GM23338 (cell line): ENCODE data around the gene CORO7. TPM values are rescaled to one million over a fixed set of nuclear protein-coding genes. Genes with fewer than 3 reads are reported as not detected.

Experiments used
- ATAC-seq: fragments of 200-7000 bp; cut with Tn5 transposase; 3 replicates; pipeline ENCODE4 v1.9.1; 2020
- DNase-seq: peaks from one replicate; pipeline ENCODE4 v3.0.0-alpha.2; 2015; ENCODE audit warnings: low spot score
- H2AFZ ChIP-seq: fragments of 200-600 bp; sonication (generic); 2 replicates; pipeline ENCODE4 v1.8.0; 2016; ENCODE audit warnings: antibody characterized with exemption, mild to moderate bottlenecking, moderate library complexity
- H3F3A ChIP-seq: fragments of 200-600 bp; sonication (generic); replicated peaks from 2 replicates; pipeline ENCODE4 v1.8.0; 2017; ENCODE audit warnings: antibody characterized with exemption, mixed run types, low read depth
- H3K27ac ChIP-seq: fragments of 200-600 bp; sonication (generic); 2 replicates; pipeline ENCODE4 v1.6.1; 2016; ENCODE audit warnings: low read depth
- H3K27me3 ChIP-seq: fragments of 200-600 bp; sonication (generic); 2 replicates; pipeline ENCODE4 v1.8.0; 2016; ENCODE audit warnings: mild to moderate bottlenecking, mixed run types, moderate library complexity; ENCODE audit not compliant: insufficient read depth
- H3K36me3 ChIP-seq: fragments of 200-600 bp; sonication (generic); 2 replicates; pipeline ENCODE4 v1.8.0; 2016; ENCODE audit warnings: mild to moderate bottlenecking; ENCODE audit not compliant: insufficient read depth
- H3K4me1 ChIP-seq: fragments of 200-600 bp; sonication (generic); 2 replicates; pipeline ENCODE4 v1.8.0; 2016; ENCODE audit warnings: mild to moderate bottlenecking, moderate library complexity; ENCODE audit not compliant: insufficient read depth
- H3K4me2 ChIP-seq: fragments of 200-600 bp; sonication (generic); 2 replicates; pipeline ENCODE4 v1.7.1; 2017; ENCODE audit warnings: mixed run types
- H3K4me3 ChIP-seq: fragments of 200-600 bp; sonication (generic); 2 replicates; pipeline ENCODE4 v1.6.1; 2016; ENCODE audit warnings: mixed run types
- H3K79me2 ChIP-seq: fragments of 200-600 bp; sonication (generic); replicated peaks from 2 replicates; pipeline ENCODE4 v1.8.0; 2017; ENCODE audit warnings: mild to moderate bottlenecking; ENCODE audit not compliant: insufficient read depth
- H3K9me2 ChIP-seq: fragments of 200-600 bp; sonication (generic); 2 replicates; pipeline ENCODE4 v1.8.0; 2017; ENCODE audit not compliant: insufficient read depth
- H4K20me1 ChIP-seq: fragments of 200-600 bp; sonication (generic); replicated peaks from 2 replicates; pipeline ENCODE4 v1.8.0; 2017; ENCODE audit warnings: mild to moderate bottlenecking; ENCODE audit not compliant: insufficient read depth
- H3K27ac Mint-ChIP-seq: 2 replicates; pipeline ENCODE4 v1.8.0; 2020; ENCODE audit warnings: inconsistent platforms, mild to moderate bottlenecking, moderate library complexity, mixed read lengths
- H3K27me3 Mint-ChIP-seq: 3 replicates; pipeline ENCODE4 v1.8.0; 2022; ENCODE audit warnings: low read depth, mild to moderate bottlenecking, moderate library complexity, mixed read lengths, inconsistent platforms; ENCODE audit not compliant: insufficient read depth, poor library complexity
- H3K36me3 Mint-ChIP-seq: 3 replicates; pipeline ENCODE4 v1.8.0; 2021; ENCODE audit warnings: low read depth, mild to moderate bottlenecking, inconsistent platforms, moderate library complexity, mixed read lengths
- H3K4me1 Mint-ChIP-seq: 3 replicates; pipeline ENCODE4 v1.8.0; 2020; ENCODE audit warnings: mild to moderate bottlenecking, inconsistent platforms, mixed read lengths
- H3K4me3 Mint-ChIP-seq: 3 replicates; pipeline ENCODE4 v1.8.0; 2021; ENCODE audit warnings: moderate library complexity, mild to moderate bottlenecking, inconsistent platforms, mixed read lengths
- H3K9me3 Mint-ChIP-seq: 3 replicates; pipeline ENCODE4 v1.8.0; 2020; ENCODE audit warnings: moderate library complexity, mild to moderate bottlenecking, inconsistent platforms, mixed read lengths
- CTCF ChIP-seq, 2 experiments: fragments of 200-600 bp in 1 of 2; sonication (generic) in 1 of 2; conservative IDR thresholded peaks; 2 replicates each; pipeline versions ENCODE4 v1.5.1 to v1.6.1; 2016 to 2017; ENCODE audit warnings: antibody characterized with exemption in 2 of 2, low read depth in 2 of 2, mild to moderate bottlenecking in 2 of 2, moderate library complexity in 1 of 2
- ETS1 ChIP-seq: IDR thresholded peaks from 2 replicates; pipeline ENCODE4 v1.6.1; 2016; ENCODE audit warnings: antibody characterized with exemption
- EZH2phosphoT487 ChIP-seq: fragments of 200-600 bp; sonication (generic); IDR thresholded peaks from one replicate; pipeline ENCODE4 v1.8.1; 2018; ENCODE audit warnings: antibody characterized with exemption; ENCODE audit not compliant: unreplicated experiment
- JUNB ChIP-seq: IDR thresholded peaks from one replicate; pipeline ENCODE4 v1.6.1; 2016; ENCODE audit warnings: antibody characterized with exemption; ENCODE audit not compliant: unreplicated experiment
- POLR2AphosphoS5 ChIP-seq: IDR thresholded peaks from 2 replicates; pipeline ENCODE4 v1.6.1; 2016; ENCODE audit warnings: antibody characterized with exemption, low read depth
- REST ChIP-seq: IDR thresholded peaks from one replicate; pipeline ENCODE4 v1.6.1; 2018; ENCODE audit warnings: antibody characterized with exemption; ENCODE audit not compliant: unreplicated experiment
- STAT1 ChIP-seq: IDR thresholded peaks from one replicate; pipeline ENCODE4 v1.6.1; 2016; ENCODE audit warnings: antibody characterized with exemption; ENCODE audit not compliant: unreplicated experiment
- ZNF114 ChIP-seq: fragments of 250-450 bp; sonication (Bioruptor Pico); IDR thresholded peaks from 2 replicates; pipeline ENCODE4 v1.5.0; 2020; ENCODE audit warnings: mild to moderate bottlenecking, moderate library complexity
- ZNF331 ChIP-seq: fragments of 250-450 bp; sonication (Bioruptor Pico); IDR thresholded peaks from 2 replicates; pipeline ENCODE4 v1.5.0; 2020; ENCODE audit warnings: low read depth, mild to moderate bottlenecking, moderate library complexity
- ZNF462 ChIP-seq: fragments of 250-450 bp; sonication (Bioruptor Pico); IDR thresholded peaks from 2 replicates; pipeline ENCODE4 v1.5.0; 2020; ENCODE audit warnings: mild to moderate bottlenecking, moderate library complexity
- polyA plus RNA-seq: library from polyadenylated mRNA; unstranded; fragments of >200 nt; fragmentation: Nextera tagmentation; extraction: Ambion mirVana; gene quantifications from 2 replicates; pipeline ENCODE4 v1.2.1, GENCODE V29; 2016
- total RNA-seq: library from RNA; depleted of rRNA; stranded (reverse); fragments of >200 nt; shearing (Covaris generic); gene quantifications from 2 replicates; pipeline ENCODE4 v1.2.3, GENCODE V29; 2014

CORO7 gene
- total and polyA plus RNA-seq, 2 experiments from 2014 or later: 14.2 to 46.4 TPM

- no peak for ATAC-seq
- Histone ChIP-seq H3K4me1 (no peaks in the 10 kb centered on the region), H3K9me2 (no peaks in the 10 kb centered on the region), H3F3A (peaks cover 9% of the 10 kb centered on the region; the same call in 1 of the 2 replicates), H3K4me3 (no peak overlapping the region), H3K27me3 (no peaks in the 10 kb centered on the region), H3K79me2 (no peaks in the 10 kb centered on the region), H3K4me2 (no peak overlapping the region), H4K20me1 (peaks cover 10% of the 10 kb centered on the region), H3K27ac (no peak overlapping the region), H2AFZ (no peak overlapping the region), H3K36me3 (peaks cover 20% of the 10 kb centered on the region)
- H3K27me3 Mint-ChIP-seq: peaks cover 9% of the 10 kb centered on the region
- peaks cover 4% of the 10 kb centered on the region; the same call in 1 of the 3 replicates for H3K4me1 Mint-ChIP-seq
- DNase-seq: no peak
- H3K4me3 Mint-ChIP-seq: no peak overlapping the region
- H3K9me3 Mint-ChIP-seq: no peaks in the 10 kb centered on the region
- peak overlapping the region; percentile 22; the same call in 1 of the 2 replicates for H3K27ac Mint-ChIP-seq
- H3K36me3 Mint-ChIP-seq: peaks cover 71% of the 10 kb centered on the region
- TF ChIP-seq STAT1: no peak
These were observed 34.0 kb upstream of the CORO7 start for GRCh38 chr16:4450430-4450829.

- Histone ChIP-seq H3K79me2 (no peaks in the 10 kb centered on the region), H3K27me3 (no peaks in the 10 kb centered on the region), H2AFZ (no peak overlapping the region), H3K4me3 (no peak overlapping the region), H3K4me1 (no peaks in the 10 kb centered on the region), H4K20me1 (0 out of 2 replicates have a peak, but pooled peaks cover 3% of the 10 kb centered on the region), H3K9me2 (no peaks in the 10 kb centered on the region), H3K36me3 (peaks cover 47% of the 10 kb centered on the region), H3K27ac (no peak overlapping the region), H3F3A (0 out of 2 replicates have a peak, but pooled peaks cover 2% of the 10 kb centered on the region), H3K4me2 (no peak overlapping the region)
- H3K4me1 Mint-ChIP-seq: no peaks in the 10 kb centered on the region
- peaks cover 10% of the 10 kb centered on the region for H3K27me3 Mint-ChIP-seq
- peaks cover 86% of the 10 kb centered on the region for H3K36me3 Mint-ChIP-seq
- DNase-seq (no peak), ATAC-seq (no peak)
- H3K27ac Mint-ChIP-seq: no peak overlapping the region
- H3K9me3 Mint-ChIP-seq: no peaks in the 10 kb centered on the region
- H3K4me3 Mint-ChIP-seq: no peak overlapping the region
- TF ChIP-seq ZNF331 (CRISPR knock-in tag) (no peak), REST (no peak), ETS1 (no peak), POLR2AphosphoS5 (no peak), STAT1 (no peak), ZNF114 (CRISPR knock-in tag) (no peak), CTCF (conservative IDR thresholded peaks at IDR 0.05; ENCODE audit: low read depth in 2 of 2) (no peak), ZNF462 (CRISPR knock-in tag) (no peak), EZH2phosphoT487 (no peak), JUNB (no peak)
These were observed 27.6 kb upstream of the CORO7 start for GRCh38 chr16:4443986-4444385.
